K562 (cell line): ENCODE data around the gene CDK11B.
"Not testable (repeated sequence)": the region's sequence is repeated elsewhere in the genome, so short reads cannot be mapped to it uniquely, and the experiment has no call there.

Source experiments
- CHD4 ChIP-seq: fragments of 200-600 bp; sonication (generic); IDR thresholded peaks from 3 replicates; pipeline ENCODE4 v1.6.1; 2012; ENCODE audit warnings: low read depth, mild to moderate bottlenecking, mixed read lengths, low read length, inconsistent platforms; ENCODE audit not compliant: insufficient read depth, insufficient replicate concordance, poor library complexity, severe bottlenecking
- ERF ChIP-seq: fragments of 450-650 bp; formaldehyde crosslinking; IDR thresholded peaks from 2 replicates; pipeline ENCODE4 v1.4.0; 2020; ENCODE audit warnings: mild to moderate bottlenecking, mixed read lengths
- ESRRA ChIP-seq: fragments of 450-650 bp; IDR thresholded peaks from 2 replicates; pipeline ENCODE4 v1.6.1; 2014; ENCODE audit warnings: low read depth, mild to moderate bottlenecking, moderate library complexity, borderline replicate concordance
- GATAD2A ChIP-seq: fragments of 450-650 bp; IDR thresholded peaks from 2 replicates; pipeline ENCODE4 v1.6.1; 2017
- MLX ChIP-seq, 2 experiments: fragments of 450-650 bp in 1 of 2; sonication (generic) in 1 of 2; formaldehyde crosslinking; conservative IDR thresholded peaks; 2 replicates each; pipeline versions ENCODE4 v1.4.0 to v1.8.1; 2020 to 2022; ENCODE audit warnings: mild to moderate bottlenecking in 1 of 2, missing genetic modification reagents in 1 of 2
- MXI1 ChIP-seq: IDR thresholded peaks from 2 replicates; pipeline ENCODE4 v1.6.1; 2011; ENCODE audit warnings: low read depth, mild to moderate bottlenecking, improper control_type of control experiment, low read length
- POLR2A ChIP-seq: fragments of 450-650 bp; conservative IDR thresholded peaks from 2 replicates; pipeline ENCODE4 v1.6.1; 2016
- SRF ChIP-seq, 2 experiments: fragments of 250-450, 450-650 bp in 1 of 2; sonication (Bioruptor Pico) in 1 of 2; sonication (generic) in 1 of 2; formaldehyde crosslinking; IDR thresholded peaks; 2 replicates each; pipeline versions ENCODE4 v1.5.0 to v1.5.1; 2020 to 2022; ENCODE audit warnings: mild to moderate bottlenecking in 1 of 2, missing genetic modification reagents in 1 of 2
- ZBTB34 ChIP-seq: fragments of 250-450 bp; sonication (Bioruptor Pico); IDR thresholded peaks from 2 replicates; pipeline ENCODE4 v1.8.0; 2021; ENCODE audit warnings: mild to moderate bottlenecking, moderate library complexity
- ZNF274 ChIP-seq: IDR thresholded peaks from 2 replicates; pipeline ENCODE4 v1.6.1; 2011; ENCODE audit warnings: low read depth, mild to moderate bottlenecking, low read length, moderate library complexity, borderline replicate concordance
- TF ChIP-seq, protein P1 (sequence below), 2 experiments: fragments of 200-800 bp in 1 of 2; sonication (Bioruptor generic) in 1 of 2; sonication (generic) in 1 of 2; formaldehyde crosslinking in 1 of 2; IDR thresholded peaks in 1 of 2; conservative IDR thresholded peaks in 1 of 2; 2 replicates each; pipeline versions ENCODE4 v1.5.0 to v1.6.1; 2016 to 2020; ENCODE audit warnings: missing compliant biosample characterization in 1 of 2, missing genetic modification characterization in 1 of 2, missing genetic modification reagents in 1 of 2
- TF ChIP-seq, protein P2 (sequence below): fragments of 450-650 bp; formaldehyde crosslinking; IDR thresholded peaks from 2 replicates; pipeline ENCODE4 v1.4.0; 2022; ENCODE audit warnings: missing genetic modification characterization
- TF ChIP-seq, protein P3 (sequence below): sonication (generic); formaldehyde crosslinking; IDR thresholded peaks from 2 replicates; pipeline ENCODE4 v1.9.0; 2022; ENCODE audit warnings: mild to moderate bottlenecking, missing genetic modification reagents

- not testable (repeated sequence) for TF ChIP-seq MLX (CRISPR knock-in tag; conservative IDR thresholded peaks at IDR 0.05); ERF (CRISPR knock-in tag); SRF (CRISPR knock-in tag; IDR thresholded peaks at IDR 0.05); CHD4; ZBTB34; ESRRA; POLR2A; GATAD2A; ZNF274; MXI1
- TF ChIP-seq, protein P1, sequence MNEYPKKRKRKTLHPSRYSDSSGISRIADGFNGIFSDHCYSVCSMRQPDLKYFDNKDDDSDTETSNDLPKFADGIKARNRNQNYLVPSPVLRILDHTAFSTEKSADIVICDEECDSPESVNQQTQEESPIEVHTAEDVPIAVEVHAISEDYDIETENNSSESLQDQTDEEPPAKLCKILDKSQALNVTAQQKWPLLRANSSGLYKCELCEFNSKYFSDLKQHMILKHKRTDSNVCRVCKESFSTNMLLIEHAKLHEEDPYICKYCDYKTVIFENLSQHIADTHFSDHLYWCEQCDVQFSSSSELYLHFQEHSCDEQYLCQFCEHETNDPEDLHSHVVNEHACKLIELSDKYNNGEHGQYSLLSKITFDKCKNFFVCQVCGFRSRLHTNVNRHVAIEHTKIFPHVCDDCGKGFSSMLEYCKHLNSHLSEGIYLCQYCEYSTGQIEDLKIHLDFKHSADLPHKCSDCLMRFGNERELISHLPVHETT (CRISPR knock-in tag; conservative IDR thresholded peaks at IDR 0.05 in 1 of 2, IDR thresholded peaks at IDR 0.05 in 1 of 2) = not testable (repeated sequence)
- TF ChIP-seq, protein P2, sequence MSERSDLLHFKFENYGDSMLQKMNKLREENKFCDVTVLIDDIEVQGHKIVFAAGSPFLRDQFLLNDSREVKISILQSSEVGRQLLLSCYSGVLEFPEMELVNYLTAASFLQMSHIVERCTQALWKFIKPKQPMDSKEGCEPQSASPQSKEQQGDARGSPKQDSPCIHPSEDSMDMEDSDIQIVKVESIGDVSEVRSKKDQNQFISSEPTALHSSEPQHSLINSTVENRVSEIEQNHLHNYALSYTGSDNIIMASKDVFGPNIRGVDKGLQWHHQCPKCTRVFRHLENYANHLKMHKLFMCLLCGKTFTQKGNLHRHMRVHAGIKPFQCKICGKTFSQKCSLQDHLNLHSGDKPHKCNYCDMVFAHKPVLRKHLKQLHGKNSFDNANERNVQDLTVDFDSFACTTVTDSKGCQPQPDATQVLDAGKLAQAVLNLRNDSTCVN = not testable (repeated sequence)
- TF ChIP-seq, protein P3, sequence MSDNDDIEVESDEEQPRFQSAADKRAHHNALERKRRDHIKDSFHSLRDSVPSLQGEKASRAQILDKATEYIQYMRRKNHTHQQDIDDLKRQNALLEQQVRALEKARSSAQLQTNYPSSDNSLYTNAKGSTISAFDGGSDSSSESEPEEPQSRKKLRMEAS = not testable (repeated sequence)
These were observed 16.4 kb upstream of the CDK11B start for GRCh38 chr1:1675218-1675617.
